Activated CD4-positive, alpha-beta T cell treated with anti-CD3 and anti-CD28 coated beads, Interleukin-2, amount 50 U/mL, for 16 hours (primary cell): Measurements from ENCODE around the gene MAPK9.

Source experiments
- DNase-seq: peaks from one replicate; pipeline ENCODE4 v3.0.0-alpha.2; 2020

The MAPK9 gene

DNA sequence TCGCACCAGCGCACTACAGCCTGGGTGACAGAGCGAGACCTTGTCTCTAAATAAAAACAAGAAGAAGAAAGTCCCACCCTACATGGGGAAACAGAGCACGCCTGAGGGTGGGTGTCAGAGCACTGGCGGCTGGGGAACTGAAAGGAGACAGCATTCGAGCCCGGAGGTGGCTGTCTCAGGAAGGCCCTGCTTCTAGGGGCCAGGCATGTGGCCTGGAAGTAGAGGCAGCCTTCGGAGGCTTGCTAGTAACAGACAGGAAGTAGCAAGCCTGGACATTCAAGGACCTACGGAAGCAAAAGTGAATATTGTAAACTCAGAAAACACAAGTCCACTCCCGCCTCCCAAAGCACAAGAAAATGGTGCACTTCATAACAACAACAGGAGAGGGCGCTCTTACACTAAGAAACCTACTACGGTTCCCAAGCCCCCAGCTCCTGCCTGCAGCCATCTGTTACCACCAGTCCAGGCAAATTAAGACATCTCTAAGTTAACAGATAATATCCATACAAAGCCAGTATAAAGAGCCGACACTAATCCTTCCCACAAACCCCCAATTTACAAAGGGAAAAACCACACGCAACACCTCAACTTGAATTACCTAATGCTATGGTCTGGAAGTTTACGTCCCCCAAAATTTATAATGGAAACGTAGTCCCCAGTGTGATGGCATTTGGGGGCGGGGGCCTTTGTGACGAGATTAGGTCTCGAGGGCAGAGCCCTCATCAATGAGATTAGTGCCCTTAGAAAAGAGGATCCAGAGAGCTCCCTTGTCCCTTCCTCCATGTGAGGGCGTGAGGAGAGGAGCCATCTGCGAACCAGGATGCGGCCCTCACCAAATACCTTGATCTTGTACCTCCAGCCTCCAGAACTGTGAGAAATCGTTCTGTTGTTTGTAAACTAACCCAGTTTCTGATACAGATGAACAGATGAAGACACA, 90.6 kb downstream of the MAPK9 start:
- no peak for DNase-seq

DNA sequence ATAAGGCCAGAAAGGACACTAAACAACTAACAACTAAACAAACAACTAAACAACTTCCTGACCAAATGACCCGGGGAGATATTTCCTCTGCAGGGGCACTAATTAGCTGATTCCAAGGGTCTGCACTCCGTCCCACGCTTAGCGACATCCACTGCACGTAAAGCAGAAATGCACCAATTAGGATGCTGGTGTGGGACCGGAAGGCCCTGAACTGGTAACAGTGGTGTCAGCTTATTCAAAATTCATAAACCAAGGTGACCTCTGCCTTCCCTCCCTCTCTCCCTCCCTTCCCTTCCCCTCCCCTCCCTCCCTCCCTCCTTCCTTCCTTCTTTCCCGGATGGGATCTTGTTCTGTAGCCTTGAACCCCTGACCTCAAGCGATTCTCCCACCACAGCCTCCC, 92.5 kb downstream of the MAPK9 start:
- DNase-seq: no peak

DNA sequence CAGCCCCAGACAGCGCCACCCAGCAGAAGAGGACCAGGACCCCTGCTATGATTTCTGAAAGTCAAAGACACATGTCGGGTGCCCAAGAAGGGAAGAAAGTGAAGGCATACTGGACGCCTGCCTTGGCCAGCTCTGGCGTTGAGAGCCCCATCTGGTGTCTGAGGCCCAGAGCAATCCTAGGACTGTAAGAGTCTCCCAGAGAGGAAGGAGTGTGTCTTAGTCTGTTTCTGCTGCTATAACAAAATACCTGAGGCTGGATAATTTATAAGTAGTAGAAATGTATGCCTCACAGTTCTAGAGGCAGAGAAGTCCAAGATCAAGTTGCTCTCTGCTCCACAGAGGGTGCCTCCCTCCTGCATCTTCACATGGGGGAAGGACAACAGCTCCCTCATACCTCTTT, 93.7 kb downstream of the MAPK9 start:
- DNase-seq: no peak

DNA sequence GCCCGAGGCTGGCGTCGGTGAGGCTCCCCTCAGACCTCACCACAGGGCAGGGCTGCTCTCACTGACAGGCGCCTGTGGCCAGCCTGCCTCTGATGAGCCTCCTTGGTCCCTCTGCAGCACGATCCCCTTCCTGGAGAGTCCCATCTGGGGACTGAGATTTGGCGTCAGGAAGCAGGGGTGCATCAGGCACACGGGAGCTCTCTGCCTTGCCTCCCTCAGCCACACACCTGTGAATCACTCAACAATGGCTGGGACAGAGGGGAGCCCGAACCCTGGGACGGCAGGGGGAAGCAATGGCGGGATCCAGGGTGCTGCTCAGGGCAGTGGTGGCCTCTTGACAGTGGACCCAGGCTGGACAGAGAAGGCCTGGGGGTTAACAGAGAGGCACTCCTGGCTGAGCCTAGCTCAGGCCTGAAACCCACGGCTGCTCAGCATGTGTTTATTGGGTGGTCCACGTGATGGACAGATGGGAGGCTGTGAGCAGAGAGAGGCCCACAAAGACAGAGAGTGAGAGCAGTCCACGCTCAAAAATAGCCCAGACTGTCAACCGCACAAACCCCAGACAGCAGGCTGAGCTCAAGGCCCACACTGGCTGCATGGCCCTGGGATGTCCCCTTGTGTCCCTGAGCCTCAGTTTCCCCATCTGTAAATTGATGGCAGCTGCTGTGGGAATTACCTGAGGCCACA, 94.7 kb downstream of the MAPK9 start:
- DNase-seq: no peak

DNA sequence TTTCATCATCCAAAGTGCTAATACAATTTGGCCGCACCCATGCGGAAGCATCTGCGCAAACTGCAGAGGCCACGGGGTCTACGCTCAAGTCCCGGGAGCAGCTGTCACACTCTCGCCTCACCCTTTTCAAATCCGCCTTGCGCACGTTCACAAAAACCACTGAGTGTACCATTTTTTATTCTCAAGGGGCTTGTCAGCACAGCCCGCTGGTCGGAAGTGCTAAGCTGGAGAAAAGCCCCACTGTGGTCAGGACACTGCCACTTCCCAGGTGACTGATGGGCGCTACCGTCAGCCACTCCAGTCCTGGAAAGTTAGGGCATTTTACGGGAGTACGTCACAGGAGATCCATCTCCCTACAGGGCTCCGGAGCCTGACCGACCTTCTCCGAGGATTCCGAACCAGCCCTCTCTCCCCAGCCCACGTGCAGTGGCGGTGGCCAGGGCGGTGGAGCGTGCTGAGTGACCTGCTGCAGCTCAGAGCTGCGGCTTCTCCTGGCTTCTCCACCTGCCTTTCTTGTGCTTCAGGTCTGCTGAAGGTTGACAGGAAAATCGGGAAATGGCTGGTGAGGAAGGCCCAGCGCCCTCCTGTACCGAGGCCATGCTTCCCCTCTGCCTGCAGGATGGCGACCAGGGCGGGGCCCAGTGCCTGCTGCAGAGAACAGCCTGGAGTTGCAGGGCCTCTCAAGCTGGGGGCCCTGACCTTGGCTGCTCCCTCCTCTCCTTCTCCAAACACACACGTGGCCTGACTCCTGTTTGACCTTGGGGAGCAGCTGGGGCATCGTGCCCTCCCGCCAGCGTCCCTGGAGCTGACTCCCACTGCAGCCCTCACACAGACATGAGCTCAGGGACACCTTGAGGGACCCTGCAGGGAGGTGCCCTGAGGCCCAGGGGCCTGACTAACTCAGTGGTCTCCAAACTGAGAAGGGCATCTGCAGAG, 97.2 kb downstream of the MAPK9 start:
- DNase-seq: no peak

DNA sequence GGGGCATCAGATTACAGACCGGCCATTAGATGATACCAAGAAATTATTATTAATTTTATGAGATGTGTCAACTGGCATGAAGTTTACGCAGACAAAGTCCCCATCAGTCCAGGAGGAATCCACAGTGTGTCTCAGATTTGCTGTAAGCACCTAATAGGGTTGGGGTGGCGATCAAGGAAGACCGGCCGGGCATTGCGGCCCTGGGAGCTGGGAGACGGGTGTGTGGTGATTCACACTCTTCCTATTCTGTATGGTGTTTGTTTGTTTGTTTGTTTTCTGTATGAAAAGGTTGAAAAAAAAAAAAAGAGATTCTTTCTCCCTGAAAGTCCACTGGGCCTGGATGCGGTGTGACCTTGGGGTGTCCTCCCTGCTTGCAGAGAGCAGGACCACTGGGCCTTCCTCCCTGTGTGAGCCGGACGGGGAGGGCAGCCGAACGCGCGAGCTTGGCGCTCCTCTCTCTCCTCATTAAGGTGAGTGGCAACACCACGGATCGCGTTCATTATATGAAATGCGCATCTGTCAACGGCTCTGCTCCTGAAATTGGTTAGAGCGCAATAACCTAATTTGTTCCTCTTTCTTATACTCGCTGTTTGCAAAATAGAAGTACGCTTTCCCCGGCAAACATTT, 98.0 kb downstream of the MAPK9 start:
- no peak for DNase-seq

DNA sequence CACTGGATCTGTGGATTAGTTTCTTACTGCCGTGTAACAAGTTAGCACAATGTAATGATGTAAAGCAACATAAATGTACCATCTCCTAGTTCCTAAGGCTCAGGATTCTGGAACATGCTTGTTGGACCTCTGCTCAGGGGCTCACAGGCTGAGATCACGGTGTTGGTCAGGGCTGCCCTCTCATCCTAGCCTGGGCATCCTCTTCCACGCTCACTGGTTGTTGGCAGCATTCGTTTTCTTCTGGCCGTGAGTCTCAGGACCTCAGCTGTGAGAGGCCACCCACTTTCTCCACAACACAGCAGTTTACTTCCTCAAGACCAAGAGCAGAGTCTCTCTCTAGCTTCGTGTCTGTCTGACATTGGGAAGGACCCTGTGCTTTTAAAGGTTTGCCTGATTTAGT, 100.2 kb downstream of the MAPK9 start:
- no peak for DNase-seq

DNA sequence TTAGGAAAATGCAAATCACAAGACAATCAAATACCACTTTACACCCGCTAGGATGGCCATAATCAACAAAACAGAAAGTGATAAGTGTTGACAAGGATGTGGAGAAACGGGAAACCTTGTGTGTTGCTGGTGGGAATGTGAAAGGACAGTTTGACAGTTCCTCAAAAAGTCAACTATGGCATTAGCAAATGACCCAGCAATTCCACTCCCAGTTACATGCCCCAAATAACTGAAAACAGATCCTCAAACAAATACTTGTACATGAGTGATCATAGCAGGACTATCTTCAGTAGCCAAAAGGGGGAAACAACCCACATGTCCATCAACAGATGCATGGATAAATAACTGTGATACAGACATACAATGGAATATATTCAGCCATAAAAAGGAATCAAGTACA, 104.1 kb downstream of the MAPK9 start:
- no peak for DNase-seq
